HG02610 (cell line): ENCODE data around the gene TUB.
A peak's percentile ranks its signal among the peaks of the same experiment; 100 is the strongest.

Experiments
- ATAC-seq: cut with Tn5 transposase; IDR thresholded peaks from one replicate; pipeline ENCODE4 v1.9.1; 2021; ENCODE audit warnings: mild to moderate bottlenecking, moderate library complexity; ENCODE audit not compliant: unreplicated experiment

The TUB gene

DNA sequence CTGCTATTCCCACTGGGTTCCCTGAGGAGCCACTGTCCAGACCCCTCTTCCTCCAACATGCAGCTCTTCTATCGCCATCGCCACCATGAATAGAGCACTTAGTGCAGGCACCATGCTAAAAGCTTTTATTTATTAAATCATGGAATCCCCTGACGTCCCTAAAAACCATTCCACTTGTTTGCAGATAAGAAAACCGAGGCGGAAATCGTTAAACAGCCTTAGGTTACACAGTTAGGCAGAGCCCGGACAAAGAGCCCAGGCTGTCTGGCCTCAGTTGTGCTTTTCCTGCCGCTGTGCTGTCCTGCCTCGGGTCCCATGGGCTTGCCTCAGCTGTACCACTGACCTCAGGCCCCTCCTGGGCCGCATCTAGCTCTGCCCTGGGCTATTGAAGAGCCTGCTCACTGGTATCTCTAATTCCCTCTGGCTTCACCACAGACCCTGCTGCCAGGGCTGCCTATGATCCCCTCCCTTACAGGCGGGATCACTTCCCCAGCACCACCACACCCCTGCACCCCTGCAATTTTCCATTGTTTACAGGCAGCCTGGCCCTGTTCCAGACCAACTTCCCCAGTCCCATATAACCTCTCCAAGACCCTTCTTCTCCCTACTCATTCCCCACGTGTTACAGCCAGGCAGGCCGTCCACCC, 13.0 kb upstream of the TUB start:
- no peak for ATAC-seq

DNA sequence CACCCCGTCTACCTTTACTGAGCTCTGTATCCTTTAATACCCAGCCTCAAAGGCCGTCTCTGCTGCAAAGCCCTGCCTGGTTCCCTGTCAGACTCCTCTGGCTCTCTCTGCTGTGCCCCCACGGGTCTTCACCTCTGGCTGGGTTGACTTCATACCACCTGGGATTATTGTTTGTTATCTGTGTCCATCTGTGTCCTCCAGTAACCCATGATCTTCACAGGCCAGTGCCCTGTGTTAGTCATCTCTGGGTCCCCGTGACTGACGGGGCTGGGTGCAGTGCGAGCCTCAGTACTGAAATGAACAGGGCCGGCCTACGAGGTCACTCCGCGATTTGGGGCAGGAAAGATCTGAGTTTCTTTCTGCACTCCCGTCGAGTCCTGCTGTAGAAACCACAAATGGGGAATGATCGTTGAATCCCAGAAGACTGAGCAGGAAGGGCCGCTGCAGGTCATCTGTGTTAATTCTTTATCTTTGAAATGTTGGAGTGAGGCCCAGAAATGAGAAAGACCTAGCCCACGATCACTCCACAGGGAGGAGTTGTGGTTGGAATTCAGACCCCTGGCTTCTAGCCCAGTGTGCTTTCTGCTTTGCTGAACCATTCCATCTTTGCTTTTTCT, 12.3 kb upstream of the TUB start:
- no peak for ATAC-seq

- ATAC-seq: no peak
These were observed 11.2 kb upstream of the TUB start for GRCh38 chr11:8069771-8070170.

- ATAC-seq: peak; percentile 55
These were observed 10.4 kb upstream of the TUB start for GRCh38 chr11:8070417-8071115.

DNA sequence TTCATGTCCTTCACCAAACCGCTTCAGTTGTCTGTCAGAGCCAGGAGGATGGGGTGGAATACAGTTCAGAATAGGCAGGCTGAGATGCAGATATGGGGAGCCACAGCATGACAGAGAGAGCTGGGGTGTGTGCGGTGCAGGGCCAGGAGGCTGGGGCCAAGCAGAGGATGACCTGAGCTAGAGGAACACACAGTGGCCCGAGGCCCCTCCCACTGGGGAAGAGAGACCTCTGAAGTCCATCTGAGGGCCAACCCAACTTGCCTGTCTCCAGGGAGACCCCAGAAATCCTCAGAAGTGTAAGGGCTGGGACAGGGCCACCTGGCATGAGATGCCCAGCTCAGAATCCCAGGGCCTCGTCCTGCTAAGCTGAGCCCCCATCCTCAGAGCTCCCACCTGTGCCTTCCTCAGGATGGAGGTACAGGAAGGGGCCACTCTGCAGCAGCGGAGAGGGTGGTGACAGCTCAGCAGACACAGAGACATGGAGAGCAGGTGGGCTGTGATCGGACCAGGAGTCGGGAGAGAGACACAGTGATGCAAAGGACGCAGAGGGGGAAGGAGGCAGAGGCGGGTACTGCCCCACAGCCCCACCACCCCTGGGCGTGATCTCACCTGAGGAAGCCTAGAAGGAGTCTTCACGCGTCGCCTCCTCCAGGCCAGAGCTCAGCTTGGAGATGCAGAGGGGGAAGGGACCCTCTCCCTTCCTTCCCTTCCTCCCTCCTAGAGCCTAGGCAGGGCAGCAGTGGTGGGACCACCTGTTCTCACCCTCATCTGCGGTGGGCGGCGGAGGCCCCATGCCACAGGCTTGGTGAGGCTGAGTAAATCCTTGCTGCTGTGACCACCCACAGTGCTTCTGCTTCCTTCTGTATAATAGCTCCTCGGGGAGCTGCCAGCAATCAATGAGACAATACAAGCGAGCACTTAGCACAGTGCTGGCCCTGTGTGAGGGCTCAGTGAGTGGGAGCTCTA, 9.1 kb upstream of the TUB start:
- ATAC-seq: no peak

GRCh38 chr11:8075119-8075726, 5.8 kb upstream of the TUB start:
- ATAC-seq: no peak

DNA sequence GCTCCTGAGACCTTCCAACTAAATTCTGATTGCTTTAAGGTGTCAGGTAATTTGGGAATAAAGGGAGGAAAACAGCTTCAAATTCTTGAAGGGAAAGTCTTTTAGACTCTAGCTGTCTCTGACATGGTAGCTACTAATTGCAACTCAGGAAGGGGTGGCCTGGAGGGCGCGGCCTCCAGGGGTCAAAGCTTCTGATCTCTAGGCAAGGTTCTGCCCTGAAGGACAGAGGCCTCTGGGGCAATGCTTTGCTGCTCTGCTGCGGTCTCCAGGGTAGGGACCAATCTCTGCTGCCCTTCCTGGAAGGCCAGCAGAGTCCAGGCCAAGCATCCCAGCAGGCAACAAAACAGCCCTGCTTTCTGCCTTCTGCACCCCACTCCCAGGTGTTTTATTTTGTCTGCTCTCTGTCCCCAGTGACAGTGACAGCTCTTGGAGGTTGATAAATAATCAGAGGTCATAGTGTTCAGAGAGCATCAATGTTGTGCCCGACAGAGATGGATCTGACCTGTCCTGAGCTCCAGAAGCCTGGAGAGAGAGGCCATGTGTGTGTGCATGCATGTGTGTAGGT, 1.8 kb upstream of the TUB start:
- no peak for ATAC-seq

DNA sequence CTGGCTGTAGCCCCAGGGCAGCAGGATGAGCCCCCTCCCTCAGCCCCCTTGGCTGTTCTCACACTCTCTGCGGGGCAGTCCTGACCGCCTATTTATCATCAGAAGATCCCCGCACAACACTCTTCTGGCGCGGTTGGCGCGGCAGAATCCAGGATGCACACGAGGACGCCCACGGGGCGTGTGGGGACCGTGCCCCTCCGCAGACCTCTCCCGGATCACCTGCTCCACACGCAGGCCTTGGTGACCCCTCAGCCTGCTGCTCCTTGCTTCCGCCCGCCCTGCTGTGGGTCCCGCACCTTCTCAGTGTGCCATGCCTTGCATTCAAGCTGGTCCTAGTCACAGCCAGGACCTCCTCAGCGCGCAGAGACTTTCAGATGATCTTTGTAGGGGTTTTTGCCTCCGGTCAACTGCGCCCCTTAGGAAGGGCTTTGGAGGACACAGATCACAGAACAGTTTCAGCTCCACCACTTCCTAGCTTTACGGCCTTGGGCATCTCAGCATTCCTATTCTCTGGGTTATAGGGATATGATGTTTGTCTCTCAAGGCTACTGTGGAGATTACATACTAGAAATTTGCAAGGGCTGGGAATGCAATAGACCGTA, 841 bp upstream of the TUB start:
- ATAC-seq: no peak

DNA sequence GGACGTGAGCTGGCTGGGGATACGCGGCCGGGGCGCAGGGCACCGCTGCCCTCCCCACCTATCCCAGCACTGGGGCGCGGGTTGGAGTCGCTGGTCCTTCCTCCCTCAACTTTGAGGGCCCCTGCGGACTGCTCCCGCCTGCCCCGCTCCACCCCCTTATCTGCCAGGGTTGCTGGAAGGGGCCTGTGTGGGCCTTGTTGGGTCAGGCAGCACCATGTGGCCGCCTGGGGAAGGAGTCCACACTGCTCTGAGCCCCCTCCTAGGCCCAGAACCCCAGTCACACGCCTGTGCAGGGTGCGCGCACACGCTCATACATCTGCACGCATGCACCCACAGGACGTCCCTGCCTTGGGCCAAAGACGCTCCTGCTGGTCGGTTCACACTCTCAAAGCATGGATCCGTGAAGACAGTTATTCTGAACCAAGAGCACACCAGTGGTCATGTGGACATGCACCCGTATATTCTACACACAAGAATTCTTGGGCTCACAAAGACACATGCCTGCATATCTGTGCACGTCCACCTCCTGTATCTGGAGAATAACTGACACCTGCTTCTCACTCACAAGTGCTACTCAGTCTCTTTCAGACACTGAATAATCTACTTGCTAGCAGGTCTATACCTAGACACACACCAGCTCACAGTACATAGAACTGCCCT, 710 bp downstream of the TUB start:
- no peak for ATAC-seq

- ATAC-seq: no peak
These were observed 1.5 kb downstream of the TUB start for GRCh38 chr11:8082391-8083087.

GRCh38 chr11:8083088-8083395, 2.0 kb downstream of the TUB start:
- ATAC-seq: no peak

- ATAC-seq: no peak
These were observed 2.9 kb downstream of the TUB start for GRCh38 chr11:8083871-8084281.

DNA sequence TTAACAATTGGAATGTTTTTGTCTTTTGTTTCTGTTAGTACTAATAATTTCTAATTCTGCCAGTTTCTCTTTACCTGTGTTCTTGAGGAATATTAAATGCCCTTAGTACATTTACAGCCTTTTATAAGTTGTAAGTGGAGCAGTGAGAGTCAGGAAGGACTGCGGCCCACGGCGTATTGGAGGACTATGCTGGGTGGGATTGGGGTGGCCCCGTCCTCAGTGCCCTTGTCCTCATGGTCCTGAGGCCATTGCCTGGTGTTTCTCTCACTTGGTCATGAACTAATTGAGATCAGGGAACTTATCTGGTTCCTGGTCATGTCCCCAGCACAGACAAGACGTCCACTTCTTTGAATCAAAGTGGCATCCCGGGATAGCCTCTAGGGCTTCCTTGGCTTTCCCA, 3.3 kb downstream of the TUB start:
- no peak for ATAC-seq

GRCh38 chr11:8085011-8085645, 4.1 kb downstream of the TUB start:
- no peak for ATAC-seq

DNA sequence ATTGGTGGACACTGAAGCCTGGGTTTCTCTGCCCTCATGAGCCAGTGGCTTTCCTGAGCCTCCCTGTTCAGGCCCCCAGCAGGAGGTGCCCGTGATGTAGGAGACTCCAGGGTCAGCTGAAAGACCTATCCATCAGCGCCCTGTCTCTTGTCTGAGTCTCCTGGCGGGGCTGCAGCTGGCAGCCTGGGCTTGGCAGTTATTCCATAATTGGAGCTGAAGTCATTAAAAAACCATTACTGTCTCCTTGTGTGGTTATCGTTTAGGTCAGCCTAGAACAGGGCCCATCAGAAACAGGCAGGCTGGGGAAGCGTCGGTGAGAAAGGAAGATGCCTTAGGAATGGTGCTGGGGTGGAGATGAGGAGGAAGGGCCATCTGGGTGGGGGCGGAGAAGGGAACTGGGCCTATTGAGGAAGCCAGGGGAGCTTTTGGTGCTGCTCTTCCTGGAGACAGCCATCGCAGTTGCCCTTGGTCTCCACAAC, 5.0 kb downstream of the TUB start:
- no peak for ATAC-seq

GRCh38 chr11:8086571-8086970, 5.6 kb downstream of the TUB start:
- no peak for ATAC-seq

GRCh38 chr11:8087185-8087584, 6.2 kb downstream of the TUB start:
- ATAC-seq: peak; percentile 48

- ATAC-seq: no peak
These were observed 6.7 kb downstream of the TUB start for GRCh38 chr11:8087756-8088155.
